Dermis blood vessel endothelial cell (primary cell): ENCODE data around the gene ACE. TPM values are rescaled to one million over a fixed set of nuclear protein-coding genes. Genes with fewer than 3 reads are reported as not detected.

ENCODE experiments used
- DNase-seq: peaks from one replicate; pipeline ENCODE4 v3.0.0; 2010
- total RNA-seq: library from RNA; depleted of rRNA; stranded (reverse); fragments of >200 nt; gene quantifications from 2 replicates; pipeline ENCODE4 v1.2.3, GENCODE V29; 2014

ACE gene
- total RNA-seq: 155 and 366 TPM in 2 replicates

DNA sequence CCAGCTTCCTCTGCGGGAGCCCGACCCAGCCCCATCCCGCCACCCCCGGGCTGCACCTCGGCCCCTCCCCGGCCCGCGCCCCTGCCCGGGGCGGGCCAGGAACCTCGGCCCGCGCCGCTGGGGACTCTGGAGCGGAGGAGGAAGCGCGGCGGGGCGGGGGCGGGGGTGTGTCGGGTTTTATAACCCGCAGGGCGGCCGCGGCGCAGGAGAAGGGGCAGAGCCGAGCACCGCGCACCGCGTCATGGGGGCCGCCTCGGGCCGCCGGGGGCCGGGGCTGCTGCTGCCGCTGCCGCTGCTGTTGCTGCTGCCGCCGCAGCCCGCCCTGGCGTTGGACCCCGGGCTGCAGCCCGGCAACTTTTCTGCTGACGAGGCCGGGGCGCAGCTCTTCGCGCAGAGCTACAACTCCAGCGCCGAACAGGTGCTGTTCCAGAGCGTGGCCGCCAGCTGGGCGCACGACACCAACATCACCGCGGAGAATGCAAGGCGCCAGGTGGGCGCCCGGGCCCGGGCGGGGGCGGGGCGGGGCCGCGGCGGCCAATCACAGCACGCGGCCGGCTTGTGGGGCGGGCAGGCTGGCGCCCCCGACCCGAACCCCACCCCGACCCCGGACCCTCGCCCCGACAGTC lies at the start of gene ACE:
TSS of gene ACE (plus strand) at position 208 of the 626 bp plus-strand sequence. CDS start at position 242, 34 bp downstream.
- DNase-seq: peak; percentile 63

- no peak for DNase-seq
These were observed 47.1 kb upstream of the ACE start for GRCh38 chr17:63429766-63430165.

GRCh38 chr17:63430223-63430622 lies 46.6 kb upstream of the ACE start:
- no peak for DNase-seq

DNA sequence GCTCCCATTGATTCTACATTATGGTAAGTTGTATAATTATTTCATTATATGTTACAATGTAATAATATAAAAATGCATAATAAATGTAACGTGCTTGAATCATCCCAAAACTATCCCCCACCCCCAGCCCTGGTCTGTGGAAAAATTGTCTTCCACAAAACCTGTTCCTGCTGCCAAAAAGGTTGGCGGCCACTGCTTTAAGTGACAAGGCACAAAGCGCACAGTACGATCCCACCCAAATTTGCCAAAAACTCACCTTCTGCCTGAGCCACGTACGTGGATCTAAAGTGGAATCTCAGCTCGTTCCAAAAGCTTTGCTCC lies 45.3 kb upstream of the ACE start:
- no peak for DNase-seq

GRCh38 chr17:63431939-63432804 lies 44.7 kb upstream of the ACE start:
- no peak for DNase-seq

- no peak for DNase-seq
These were observed 42.9 kb upstream of the ACE start for GRCh38 chr17:63433746-63434591.

DNA sequence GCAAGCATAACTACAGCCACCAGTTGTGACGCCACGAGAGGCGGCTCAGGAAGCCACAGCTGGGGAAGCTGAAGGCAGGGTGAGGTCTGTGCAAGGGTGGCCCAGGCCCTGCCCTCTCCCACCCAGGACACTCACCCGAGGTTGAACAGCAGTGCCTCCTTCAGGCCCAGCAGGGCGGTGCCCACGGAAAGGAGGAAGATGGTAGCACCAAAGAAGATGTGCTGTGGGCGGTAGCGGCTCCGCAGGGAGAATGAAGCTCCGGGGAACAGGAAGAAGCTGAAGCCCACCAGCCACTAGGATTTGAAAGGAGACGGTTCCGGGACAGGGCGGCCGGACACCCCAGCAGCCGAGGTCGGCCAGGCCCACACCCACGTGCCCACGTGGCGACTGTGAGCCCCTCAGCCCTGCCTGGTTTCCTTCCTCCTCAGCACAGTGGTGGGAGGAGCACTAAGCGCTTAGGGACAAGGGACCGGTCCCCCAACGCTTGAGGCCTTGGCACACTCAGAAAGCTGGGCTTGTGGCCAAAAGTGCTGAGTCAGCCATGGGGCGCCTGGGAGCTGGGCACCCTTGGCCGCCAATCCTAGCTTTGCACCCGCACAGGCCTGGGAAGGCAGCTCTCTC lies 41.8 kb upstream of the ACE start:
- DNase-seq: peak; percentile 50

- no peak for DNase-seq
These were observed 41.0 kb upstream of the ACE start for GRCh38 chr17:63435681-63436522.

DNA sequence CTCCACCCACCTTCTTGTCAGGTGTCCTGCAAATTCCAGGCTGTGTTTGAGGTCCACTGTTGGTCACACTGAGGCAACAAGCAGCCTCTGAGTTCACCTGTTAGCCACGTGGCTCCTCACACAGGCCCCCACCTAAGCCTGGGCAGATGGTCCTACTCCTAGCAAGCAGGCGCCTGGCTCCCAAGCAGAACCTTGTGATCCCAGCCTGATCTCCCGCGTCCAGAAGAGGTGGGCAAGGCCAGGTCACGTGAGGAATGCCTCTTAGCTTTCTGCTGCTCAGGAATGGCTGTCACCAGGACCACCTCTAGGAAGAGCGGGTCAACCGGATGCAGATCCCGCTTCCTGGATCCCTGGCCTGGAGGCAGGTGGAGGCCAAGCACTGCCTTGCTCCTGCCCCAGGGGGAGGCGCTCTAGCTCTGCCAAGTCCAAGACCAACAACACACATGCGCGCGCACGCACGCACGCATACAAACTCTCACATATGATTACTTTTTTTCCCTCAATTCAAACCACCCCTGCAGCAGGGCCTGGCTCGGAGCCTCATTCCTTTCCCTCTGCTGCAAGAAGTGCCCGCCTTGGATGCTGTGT lies 40.2 kb upstream of the ACE start:
- peak; percentile 75 for DNase-seq

DNA sequence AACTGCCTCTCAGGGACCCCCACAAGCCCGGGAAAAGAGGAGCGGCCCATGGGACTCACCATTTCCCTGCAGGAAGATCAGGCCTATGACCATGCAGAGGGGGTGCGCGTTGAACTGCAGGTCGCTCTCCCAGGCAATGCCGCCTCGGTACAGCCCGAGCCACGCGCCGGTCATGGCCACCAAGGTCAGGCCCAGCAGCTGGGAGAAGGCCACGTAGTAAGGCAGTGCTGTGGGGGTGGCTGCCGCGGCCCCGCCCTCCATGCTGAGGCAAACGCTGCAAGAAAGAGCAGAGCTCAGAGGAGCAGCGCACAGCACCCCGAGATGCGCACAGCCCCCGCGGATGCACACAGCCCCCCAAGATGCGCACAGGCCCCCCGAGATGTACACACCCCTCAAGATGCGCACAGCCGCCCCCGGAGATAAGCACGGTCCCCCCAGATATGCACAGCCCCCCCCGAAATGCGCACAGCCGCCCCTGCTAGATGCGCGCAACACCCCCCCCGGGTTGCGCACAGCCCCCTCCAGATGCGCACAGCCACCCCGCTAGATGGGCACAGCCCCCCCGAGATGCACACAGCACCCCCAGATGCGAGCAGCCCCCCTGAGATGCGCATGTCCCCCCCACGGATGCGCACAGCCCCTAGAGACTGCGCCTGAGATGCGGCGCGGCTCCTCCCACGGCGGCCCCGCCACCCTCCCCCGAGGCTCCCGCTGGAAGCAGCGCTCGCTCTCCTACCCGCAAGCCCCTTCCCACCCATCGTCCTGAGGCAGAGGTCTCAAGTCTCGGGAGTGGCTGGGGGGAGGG lies 39.4 kb upstream of the ACE start:
- no peak for DNase-seq

DNA sequence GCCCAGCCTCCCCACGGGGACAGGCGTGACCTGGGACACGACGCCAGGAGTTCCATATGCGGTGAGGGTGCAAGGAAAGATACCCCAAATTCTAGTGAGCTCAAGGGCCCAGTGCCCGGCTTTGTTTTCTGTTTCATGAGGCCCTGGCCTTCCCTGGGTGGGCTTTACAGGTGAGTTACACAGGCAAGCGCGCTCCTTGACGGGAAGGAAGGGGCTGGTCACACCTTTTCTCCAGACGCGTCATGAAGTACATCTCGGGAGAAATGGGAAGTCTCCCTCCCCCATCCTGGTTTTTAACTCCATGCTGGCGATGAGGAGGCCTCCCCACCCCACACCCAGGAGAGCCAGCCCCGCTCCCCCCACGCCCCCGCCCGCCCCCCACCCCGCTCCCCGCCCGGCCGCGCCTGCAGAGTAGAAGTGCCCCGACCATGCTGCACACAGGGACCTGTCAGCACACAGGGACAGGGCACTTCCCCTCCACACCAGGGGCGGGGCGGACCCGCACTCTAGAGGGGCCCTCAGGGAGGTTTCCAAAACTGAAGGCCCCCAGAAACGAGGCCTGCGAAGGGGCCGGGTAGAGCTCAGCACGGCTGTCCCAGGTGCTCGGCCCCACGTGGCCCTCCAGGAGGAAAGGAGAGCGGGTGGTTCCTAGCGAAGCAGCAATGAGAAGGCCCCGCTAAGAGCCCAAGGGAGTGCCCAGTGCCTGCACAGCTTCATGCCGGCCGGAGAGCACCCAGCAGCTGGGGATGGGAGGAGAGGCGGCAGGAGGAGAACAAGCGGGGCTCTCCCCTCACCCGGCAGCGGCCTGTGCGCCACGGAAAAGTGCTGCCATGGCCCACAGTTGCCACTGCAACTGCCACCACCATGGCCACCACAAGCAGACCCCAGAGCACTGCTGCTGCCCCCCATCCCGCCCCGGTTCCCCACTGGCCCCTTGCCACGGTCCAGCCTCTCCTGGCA lies 38.5 kb upstream of the ACE start:
- DNase-seq: no peak

DNA sequence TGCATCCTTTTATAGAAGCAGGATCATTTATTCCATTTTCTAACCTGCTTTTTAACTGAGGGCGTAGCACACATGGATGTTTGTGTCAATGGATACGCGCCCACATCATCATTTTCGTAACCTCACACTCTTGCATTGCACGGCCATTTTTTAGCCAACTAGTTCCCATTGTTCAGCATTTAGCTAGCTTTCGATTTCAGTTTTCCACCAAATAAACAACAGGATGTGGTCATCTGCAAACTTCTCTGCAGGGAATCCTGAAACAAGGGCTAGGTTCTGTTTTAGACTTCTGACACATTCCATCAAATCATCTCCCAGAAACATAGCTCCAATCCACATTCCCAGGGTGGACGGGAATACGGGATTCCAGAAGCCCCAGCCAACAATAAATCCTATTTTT lies 37.2 kb upstream of the ACE start:
- peak; percentile 65 for DNase-seq

DNA sequence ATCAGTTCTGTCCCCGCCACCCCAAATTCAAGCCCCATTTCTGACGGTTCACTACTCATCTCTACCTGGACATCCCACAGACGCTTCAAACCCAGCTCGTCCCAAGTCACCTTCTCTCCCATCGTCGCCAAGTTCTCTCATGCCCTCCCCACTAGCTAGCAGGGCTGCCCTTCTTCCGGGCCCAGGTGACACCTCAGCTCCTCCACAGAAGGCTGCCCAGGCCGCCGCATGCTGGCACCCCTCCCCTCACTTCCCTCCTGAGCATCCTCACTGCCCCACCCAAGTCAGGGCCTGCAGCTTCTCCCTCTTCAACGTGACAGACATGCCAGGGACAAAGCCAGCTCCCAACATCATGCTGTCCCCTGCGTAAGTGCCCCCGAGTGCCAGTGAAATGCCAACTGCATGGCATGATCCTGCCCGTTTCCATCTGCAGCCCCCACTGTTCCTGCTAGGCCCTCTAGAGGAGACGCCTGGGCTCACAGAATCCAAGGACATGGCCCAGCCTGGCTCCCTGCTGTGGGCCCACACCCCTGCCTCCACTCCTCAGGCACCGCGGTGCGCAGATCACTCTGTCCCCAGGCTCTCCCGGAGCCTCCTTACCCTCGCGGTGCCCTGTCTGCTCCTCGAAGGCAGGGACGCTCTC lies 36.6 kb upstream of the ACE start:
- no peak for DNase-seq

DNA sequence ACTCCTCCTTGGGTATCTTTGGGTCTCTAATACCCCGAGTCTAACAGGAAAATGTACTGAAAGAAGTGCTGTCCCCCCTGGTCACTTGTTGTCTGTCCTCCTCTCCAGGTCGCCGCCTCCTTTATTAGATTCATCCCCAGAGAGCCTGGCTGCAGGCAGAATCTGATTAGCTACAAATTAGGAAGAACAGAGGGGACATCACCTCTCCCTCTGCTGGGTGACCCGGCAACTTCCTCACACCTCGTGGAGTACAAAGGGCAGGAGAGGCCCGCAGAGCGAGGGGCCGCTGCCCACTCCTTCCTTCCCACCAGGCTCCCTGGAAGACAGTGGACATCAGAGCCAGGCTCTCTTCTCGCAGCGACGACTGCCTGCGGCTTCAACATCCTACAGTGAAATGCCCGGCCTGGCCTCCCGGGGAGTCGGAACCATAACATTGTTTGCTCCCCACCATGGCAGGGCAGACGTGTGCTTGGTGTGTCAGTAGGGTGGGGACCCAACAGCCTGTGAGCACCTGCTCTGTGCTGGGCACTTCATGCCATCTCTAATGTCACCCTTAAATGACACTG lies 36.0 kb upstream of the ACE start:
- DNase-seq: no peak

- no peak for DNase-seq
These were observed 35.2 kb upstream of the ACE start for GRCh38 chr17:63441654-63442053.

GRCh38 chr17:63442074-63442473 lies 34.8 kb upstream of the ACE start:
- no peak for DNase-seq

GRCh38 chr17:63442549-63443035 lies 34.3 kb upstream of the ACE start:
- peak; percentile 42 for DNase-seq

DNA sequence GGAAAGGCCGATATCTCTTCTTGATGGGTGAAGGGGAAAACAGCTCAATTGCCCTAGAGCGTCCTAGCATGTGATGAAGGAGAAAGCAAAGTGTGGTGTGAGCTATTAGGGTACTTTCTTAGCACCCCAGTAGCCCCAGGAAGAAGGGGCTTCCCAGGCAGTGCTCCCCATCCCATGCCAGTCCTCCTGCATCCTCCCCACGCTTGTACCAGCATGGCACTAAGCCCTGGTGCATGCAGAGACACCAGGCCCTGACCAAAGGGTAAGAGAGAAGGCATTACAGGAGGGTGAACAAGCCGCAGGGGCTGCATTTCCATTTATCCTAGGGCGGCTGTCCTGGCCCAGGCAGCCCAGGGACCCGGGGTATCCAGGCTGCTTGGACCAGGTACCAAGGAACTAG lies 33.8 kb upstream of the ACE start:
- DNase-seq: no peak
